ENCODE results near the gene GTF2H4.

- TF ChIP-seq POLR2AphosphoS5 (IDR thresholded peaks at IDR 0.05) (no peak), POLR2A (IDR thresholded peaks at IDR 0.05) (no peak)
Observed at GRCh38 chr6:30962716-30963115, 54.7 kb downstream of the GTF2H4 start.
